ENCODE measurements around the gene PDLIM5. TPM values are rescaled to one million over a fixed set of nuclear protein-coding genes. Genes with fewer than 3 reads are reported as not detected.

The PDLIM5 gene
- total RNA-seq, 2 donors from 2014 or later: 598 to 841 TPM

GRCh38 chr4:94428884-94429283 lies 22.9 kb upstream of the PDLIM5 start:
- peak overlapping the region in 1 of 2 donors; percentile 54 for H3K27ac ChIP-seq
- H3K4me3 ChIP-seq: no peak overlapping the region

GRCh38 chr4:94430406-94430805 lies 21.3 kb upstream of the PDLIM5 start:
- Histone ChIP-seq H3K36me3 (no peaks in the 10 kb centered on the region), H3K4me1 (no peaks in the 10 kb centered on the region), H3K27ac (no peak overlapping the region), H3K4me3 (no peak overlapping the region), H3K27me3 (no peaks in the 10 kb centered on the region), H3K9me3 (peaks cover 8 to 21% of the 10 kb centered on the region in 2 donors)
- no peak for TF ChIP-seq CTCF (IDR thresholded peaks at IDR 0.05)
- no peak for DNase-seq (ENCODE audit: low spot score)

More at GRCh38 chr4:94428884-94429283, 22.9 kb upstream of the PDLIM5 start:
- DNase-seq (ENCODE audit: low spot score): no peak
- peaks cover 8 to 30% of the 10 kb centered on the region in 2 donors for H3K9me3 ChIP-seq
- H3K36me3 ChIP-seq: no peaks in the 10 kb centered on the region
- no peaks in the 10 kb centered on the region for H3K27me3 ChIP-seq
- no peaks in the 10 kb centered on the region for H3K4me1 ChIP-seq
- no peak for TF ChIP-seq CTCF (IDR thresholded peaks at IDR 0.05)

GRCh38 chr4:94431388-94431787 lies 20.4 kb upstream of the PDLIM5 start:
- H3K27me3 ChIP-seq: no peaks in the 10 kb centered on the region
- DNase-seq (ENCODE audit: low spot score): no peak
- H3K4me3 ChIP-seq: no peak overlapping the region
- H3K4me1 ChIP-seq: no peaks in the 10 kb centered on the region
- peaks cover 8 to 11% of the 10 kb centered on the region in 2 donors for H3K9me3 ChIP-seq
- no peaks in the 10 kb centered on the region for H3K36me3 ChIP-seq
- no peak for TF ChIP-seq CTCF (IDR thresholded peaks at IDR 0.05)
- no peak overlapping the region for H3K27ac ChIP-seq

- H3K27ac ChIP-seq: no peak overlapping the region
- DNase-seq (ENCODE audit: low spot score): no peak
- no peaks in the 10 kb centered on the region for H3K27me3 ChIP-seq
- H3K4me1 ChIP-seq: no peaks in the 10 kb centered on the region
- no peak for TF ChIP-seq CTCF (IDR thresholded peaks at IDR 0.05)
- no peaks in the 10 kb centered on the region for H3K9me3 ChIP-seq
- no peak overlapping the region for H3K4me3 ChIP-seq
- H3K36me3 ChIP-seq: no peaks in the 10 kb centered on the region
These were observed 17.2 kb upstream of the PDLIM5 start for GRCh38 chr4:94434505-94434904.

- H3K9me3 ChIP-seq: no peaks in the 10 kb centered on the region
- H3K4me3 ChIP-seq: no peak overlapping the region
- TF ChIP-seq CTCF (IDR thresholded peaks at IDR 0.05): no peak
- no peaks in the 10 kb centered on the region for H3K27me3 ChIP-seq
- H3K36me3 ChIP-seq: no peaks in the 10 kb centered on the region
- H3K27ac ChIP-seq: no peak overlapping the region
- H3K4me1 ChIP-seq: no peaks in the 10 kb centered on the region
- DNase-seq (ENCODE audit: low spot score): no peak
These were observed 15.9 kb upstream of the PDLIM5 start for GRCh38 chr4:94435874-94436273.

GRCh38 chr4:94436512-94436911 lies 15.2 kb upstream of the PDLIM5 start:
- Histone ChIP-seq H3K36me3 (no peaks in the 10 kb centered on the region), H3K4me1 (no peaks in the 10 kb centered on the region), H3K27me3 (no peaks in the 10 kb centered on the region), H3K4me3 (no peak overlapping the region), H3K9me3 (no peaks in the 10 kb centered on the region), H3K27ac (no peak overlapping the region)
- DNase-seq (ENCODE audit: low spot score): no peak
- no peak for TF ChIP-seq CTCF (IDR thresholded peaks at IDR 0.05)

Measured in right atrium auricular region (tissue), 2 donors.